K562 (cell line): ENCODE measurements around the gene TP63. TPM values are rescaled to one million over a fixed set of nuclear protein-coding genes. Genes with fewer than 3 reads are reported as not detected.

Experiments used
- ATAC-seq: fragments of 200-7000 bp; cut with Tn5 transposase; 3 replicates; pipeline ENCODE4 v1.9.1; 2020; ENCODE audit warnings: moderate library complexity
- BruUV-seq: library from RNA; stranded (reverse); fragments of 400-500 nt; replicated peaks from 2 replicates; lab custom pipeline; 2021; lab: Mats Ljungman, UMichigan
- CTCF ChIA-PET: fragments of 300-600 bp; formaldehyde crosslinking; extraction: SDS; loops from one replicate; lab custom pipeline; 2021; ENCODE audit warnings: low intra/inter-chr PET ratio; lab: Yijun Ruan, JAX
- POLR2A ChIA-PET: fragments of 300-600, 350-650 bp; sonication (Branson Sonifier 250); formaldehyde crosslinking; extraction: SDS; loops from one replicate; lab custom pipeline; 2021; ENCODE audit warnings: antibody characterized with exemption, inconsistent platforms; lab: Yijun Ruan, JAX
- DNase-seq, 4 experiments: peaks; one replicate each; pipeline versions ENCODE4 v3.0.0 to v3.0.0-alpha.2; 2011 to 2018; ENCODE audit warnings: low spot score in 3 of 4, mixed read lengths in 3 of 4; ENCODE audit errors: extremely low read depth in 1 of 4
- FAIRE-seq: peaks from 2 replicates; lab custom pipeline; 2011; peaks lifted over from hg19 to GRCh38; lab: Jason Lieb, UNC
- H2AFZ ChIP-seq: 2 replicates; pipeline ENCODE4 v1.6.0; 2011; ENCODE audit warnings: low read depth, low read length, control low read depth, inconsistent platforms
- H3K27ac ChIP-seq: fragments of 200-600 bp; 3 replicates; pipeline ENCODE4 v1.8.0; 2011; ENCODE audit warnings: low read depth, mild to moderate bottlenecking, control low read depth, inconsistent platforms, low read length, moderate library complexity, mixed read lengths; ENCODE audit errors: extremely low read depth
- H3K27me3 ChIP-seq, 2 experiments: fragments of 300-600 bp in 1 of 2; 2 replicates in 1 of 2; 3 replicates in 1 of 2; pipeline versions ENCODE4 v1.6.0 to v1.8.0; 2011; ENCODE audit warnings: inconsistent platforms in 2 of 2, low read length in 2 of 2, mild to moderate bottlenecking in 1 of 2, mixed read lengths in 1 of 2, moderate library complexity in 1 of 2; ENCODE audit not compliant: control insufficient read depth in 2 of 2, insufficient read depth in 2 of 2
- H3K36me3 ChIP-seq: fragments of 300-600 bp; 3 replicates; pipeline ENCODE4 v1.8.0; 2011; ENCODE audit warnings: mild to moderate bottlenecking, low read length, inconsistent platforms; ENCODE audit not compliant: control insufficient read depth, insufficient read depth
- H3K4me1 ChIP-seq, 2 experiments: fragments of 200-600 bp in 1 of 2; replicated peaks in 1 of 2; 2 replicates in 1 of 2; 3 replicates in 1 of 2; pipeline versions ENCODE4 v1.5.1 to v1.8.0; 2011; ENCODE audit warnings: inconsistent platforms in 2 of 2, low read length in 2 of 2, mild to moderate bottlenecking in 1 of 2, mixed read lengths in 1 of 2, moderate library complexity in 1 of 2; ENCODE audit not compliant: control insufficient read depth in 2 of 2, insufficient read depth in 2 of 2
- H3K4me2 ChIP-seq: 2 replicates; pipeline ENCODE4 v1.6.1; 2011; ENCODE audit warnings: low read length, control low read depth, inconsistent platforms, mixed read lengths; ENCODE audit not compliant: insufficient read depth
- H3K4me3 ChIP-seq: fragments of 200-600 bp; sonication (generic), shearing (Covaris generic); 2 replicates; pipeline ENCODE4 v1.5.1; 2016; ENCODE audit warnings: control low read depth, inconsistent platforms
- H3K79me2 ChIP-seq: fragments of 200-600 bp; 3 replicates; pipeline ENCODE4 v1.8.0; 2011; ENCODE audit warnings: low read length, inconsistent platforms; ENCODE audit not compliant: control insufficient read depth, insufficient read depth
- H3K9ac ChIP-seq, 2 experiments: 2 replicates each; pipeline versions ENCODE4 v1.6.0 to v1.6.1; 2011; ENCODE audit warnings: low read depth in 2 of 2, low read length in 2 of 2, control low read depth in 1 of 2, inconsistent platforms in 1 of 2, mild to moderate bottlenecking in 1 of 2, mixed read lengths in 1 of 2; ENCODE audit not compliant: insufficient read depth in 1 of 2
- H3K9me1 ChIP-seq: one replicate; pipeline ENCODE4 v1.6.0; 2011; ENCODE audit warnings: inconsistent platforms, mild to moderate bottlenecking, low read length, moderate library complexity; ENCODE audit not compliant: control insufficient read depth, insufficient read depth
- H3K9me3 ChIP-seq: replicated peaks from 2 replicates; pipeline ENCODE4 v1.5.1; 2011; ENCODE audit warnings: low read depth, low read length, inconsistent platforms; ENCODE audit not compliant: control insufficient read depth, insufficient read depth
- H4K20me1 ChIP-seq: replicated peaks from 2 replicates; pipeline ENCODE4 v1.6.1; 2011; ENCODE audit warnings: low read length, inconsistent platforms, mixed read lengths; ENCODE audit not compliant: control insufficient read depth, insufficient read depth
- CCNT2 ChIP-seq: IDR thresholded peaks from 2 replicates; pipeline ENCODE4 v1.6.1; 2011; ENCODE audit warnings: borderline replicate concordance, low read depth, mild to moderate bottlenecking, moderate library complexity, mixed read lengths, low read length; ENCODE audit not compliant: insufficient read length; ENCODE audit errors: extremely low read depth
- CLOCK ChIP-seq: fragments of 250-450 bp; sonication (Bioruptor Pico); IDR thresholded peaks from 2 replicates; pipeline ENCODE4 v1.4.0; 2020; ENCODE audit warnings: mild to moderate bottlenecking, moderate library complexity, borderline replicate concordance
- CXXC5 ChIP-seq: fragments of 250-450 bp; sonication (Bioruptor Pico); IDR thresholded peaks from 2 replicates; pipeline ENCODE4 v1.8.0; 2022; ENCODE audit warnings: inconsistent platforms, mild to moderate bottlenecking, moderate library complexity
- GMEB1 ChIP-seq: fragments of 250-450 bp; sonication (Bioruptor Pico); IDR thresholded peaks from 2 replicates; pipeline ENCODE4 v1.4.0; 2020; ENCODE audit warnings: mild to moderate bottlenecking
- POLR2A ChIP-seq: fragments of 450-650 bp; conservative IDR thresholded peaks from 2 replicates; pipeline ENCODE4 v1.6.1; 2016
- RBM17 ChIP-seq: fragments of 200-400 bp; formaldehyde crosslinking; IDR thresholded peaks from 2 replicates; pipeline ENCODE4 v1.6.1; 2017; ENCODE audit warnings: low read depth, mild to moderate bottlenecking, low read length, borderline replicate concordance
- SUPT5H ChIP-seq: fragments of 450-650 bp; IDR thresholded peaks from 2 replicates; pipeline ENCODE4 v1.6.1; 2016
- TEAD4 ChIP-seq, 2 experiments: sonication (generic) in 1 of 2; formaldehyde crosslinking in 1 of 2; IDR thresholded peaks; 2 replicates each; pipeline versions ENCODE4 v1.6.1 to v1.8.0; 2012 to 2022; ENCODE audit warnings: borderline replicate concordance in 1 of 2, inconsistent platforms in 1 of 2, low read length in 1 of 2, mild to moderate bottlenecking in 1 of 2, missing genetic modification reagents in 1 of 2
- ZC3H11A ChIP-seq: IDR thresholded peaks from 2 replicates; pipeline ENCODE4 v1.6.1; 2012; ENCODE audit warnings: low read depth, low read length, improper control_type of control experiment
- ZNF436 ChIP-seq: fragments of 250-450, 450-650 bp; sonication (Bioruptor Pico); formaldehyde crosslinking; IDR thresholded peaks from 2 replicates; pipeline ENCODE4 v1.7.0; 2020; ENCODE audit warnings: mild to moderate bottlenecking
- ZNF639 ChIP-seq, 2 experiments: fragments of 200-800 bp in 1 of 2; sonication (Bioruptor generic) in 1 of 2; sonication (generic) in 1 of 2; formaldehyde crosslinking in 1 of 2; IDR thresholded peaks in 1 of 2; conservative IDR thresholded peaks in 1 of 2; 2 replicates each; pipeline versions ENCODE4 v1.5.0 to v1.6.1; 2016 to 2020; ENCODE audit warnings: missing compliant biosample characterization in 1 of 2, missing genetic modification characterization in 1 of 2, missing genetic modification reagents in 1 of 2
- WGBS: fragments of 100-300 bp; shearing (Covaris generic); methylation state at CpG from one replicate; pipeline ENCODE4 v1.1.6; 2016; ENCODE audit warnings: low coverage, mixed read lengths; ENCODE audit not compliant: insufficient coverage; ENCODE audit errors: missing lambda C conversion rate; 5-methylcytosine and 5-hydroxymethylcytosine counted together
- in situ Hi-C: fragments of 300-500 bp; cut with MboI; formaldehyde crosslinking; loops from 4 replicates; pipeline ENCODE4 v1.15.0; 2018; ENCODE audit warnings: inconsistent platforms, mixed read lengths
- intact Hi-C: fragments of 100-400 bp; cut with micrococcal nuclease; formaldehyde crosslinking; loops from 2 replicates; pipeline ENCODE4 v1.14.2; 2022
- polyA plus RNA-seq, 8 experiments: library from polyadenylated mRNA; depleted of rRNA in 4 of 8; stranded (reverse) in 5 of 8; unstranded in 3 of 8; fragments of >200 nt; fragmentation: Nextera tagmentation in 2 of 8; fragmentation: Illumina TruSeq in 1 of 8; extraction: Ambion mirVana in 2 of 8; extraction: Trizol in 1 of 8; gene quantifications; 2 replicates each; pipeline versions ENCODE4 v1.2.1 to v1.2.3, GENCODE V29; 2011 to 2014; ENCODE audit warnings: inconsistent platforms in 1 of 8, missing spikeins in 1 of 8
- total RNA-seq, 7 experiments: library from RNA; depleted of rRNA in 6 of 7; stranded (reverse); fragments of >200 nt in 6 of 7; fragmentation: Illumina TruSeq in 2 of 7; extraction: Trizol in 2 of 7; gene quantifications; 2 replicates each; pipeline versions ENCODE4 v1.2.1 to v1.2.3, GENCODE V29; 2011 to 2021; ENCODE audit warnings: low replicate concordance in 1 of 7

TP63 gene
- total and polyA plus RNA-seq, 9 of the 15 experiments (the other 6 are each of a cell fraction or from before 2014, with no cell fraction given) = 0.32 to 1.4 (median 0.50) TPM

DNA sequence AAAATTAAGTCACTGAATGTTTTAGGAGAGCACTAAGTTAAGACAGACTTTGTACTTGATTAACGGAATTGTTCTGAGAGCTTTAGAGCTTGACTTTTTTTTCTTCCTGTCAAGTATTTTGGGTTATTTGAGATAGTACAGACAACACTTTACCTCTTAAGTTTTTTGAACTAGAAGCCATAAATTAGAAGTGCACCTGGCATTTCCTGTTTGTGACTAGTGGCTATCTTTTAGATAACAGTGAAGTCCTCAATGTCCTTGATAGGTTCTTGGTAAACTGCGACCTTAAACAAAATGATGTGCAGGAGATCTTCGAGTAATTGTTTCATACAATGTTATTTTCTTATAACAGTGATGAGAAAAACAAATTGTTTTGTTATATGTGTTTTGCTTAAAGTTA, 213.9 kb downstream of the TP63 start (continued):
- TF ChIP-seq CLOCK = no peak

DNA sequence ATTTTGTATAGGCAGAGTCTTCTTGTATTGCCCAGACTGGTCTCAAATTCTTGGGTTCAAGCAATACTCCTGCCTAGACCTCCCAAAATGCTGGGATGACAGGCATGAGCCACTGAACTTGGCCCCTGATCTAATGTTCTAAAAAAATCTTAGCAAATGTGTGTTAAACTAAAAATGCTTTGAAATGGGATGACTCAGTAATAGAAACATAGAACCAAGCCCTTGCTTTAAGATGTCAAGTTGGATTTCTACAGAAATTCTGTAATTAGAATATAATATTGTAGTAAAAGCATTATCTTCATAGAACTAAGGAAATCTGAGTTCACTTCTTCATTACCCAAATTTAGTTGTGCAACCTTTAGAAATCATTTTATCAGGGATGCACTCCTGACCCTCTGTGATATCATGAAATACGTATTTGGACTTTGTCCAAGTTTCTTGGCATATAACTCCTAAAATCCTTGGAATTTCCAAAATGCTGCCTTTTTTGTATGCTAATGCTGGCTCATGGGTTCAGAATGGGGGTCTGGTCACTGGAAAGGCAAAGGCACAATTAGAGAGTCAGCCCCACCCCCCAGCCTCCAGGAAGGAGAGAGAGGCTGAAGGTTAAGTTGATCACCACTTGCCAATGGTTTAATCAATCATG, 217.3 kb downstream of the TP63 start:
- Histone ChIP-seq H3K4me3 (no peak overlapping the region), H3K36me3 (no peaks in the 10 kb centered on the region), H3K9me1 (no peaks in the 10 kb centered on the region), H4K20me1 (no peaks in the 10 kb centered on the region), H3K4me2 (no peak overlapping the region), H3K4me1 (no peaks in the 10 kb centered on the region), H3K27ac (no peak overlapping the region), H3K9me3 (no peaks in the 10 kb centered on the region), H2AFZ (no peak overlapping the region), H3K9ac (no peak overlapping the region), H3K79me2 (no peaks in the 10 kb centered on the region), H3K27me3 (no peaks in the 10 kb centered on the region)
- ChIA-PET CTCF (no interaction called here), POLR2A (no interaction called here)
- FAIRE-seq (no peak), DNase-seq (no peak), ATAC-seq (no peak)
- intact Hi-C loops = no loop called here
- in situ Hi-C loops = no loop called here
- WGBS = 0% methylated on average over 1 of the region's 1 CpG
- no TSS peak for BruUV-seq
- TF ChIP-seq ZC3H11A = no peak
- TF ChIP-seq RBM17 = no peak
- no peak for TF ChIP-seq TEAD4 (IDR thresholded peaks at IDR 0.05; ENCODE audit: low read length)
- no peak for TF ChIP-seq TEAD4 (CRISPR knock-in tag; IDR thresholded peaks at IDR 0.05; ENCODE audit: borderline replicate concordance)
- TF ChIP-seq ZNF436 (CRISPR knock-in tag) = no peak
- TF ChIP-seq POLR2A = no peak
- TF ChIP-seq ZNF639 (CRISPR knock-in tag; conservative IDR thresholded peaks at IDR 0.05 in 1 of 2, IDR thresholded peaks at IDR 0.05 in 1 of 2) = no peak
- TF ChIP-seq CXXC5 (CRISPR knock-in tag) = no peak
- no peak for TF ChIP-seq SUPT5H
- TF ChIP-seq CCNT2 = no peak
- no peak for TF ChIP-seq GMEB1
